GM19463 (cell line): Measurements from ENCODE around the gene POU2AF3.
A peak's percentile ranks its signal among the peaks of the same experiment; 100 is the strongest.
"Not testable (repeated sequence)": the region's sequence is repeated elsewhere in the genome, so short reads cannot be mapped to it uniquely, and the experiment has no call there.

Experiments
- ATAC-seq: cut with Tn5 transposase; IDR thresholded peaks from one replicate; pipeline ENCODE4 v1.9.1; 2021; ENCODE audit warnings: mild to moderate bottlenecking, moderate library complexity; ENCODE audit not compliant: unreplicated experiment

POU2AF3 gene

GRCh38 chr11:111299101-111300026 is 1.0 kb downstream of the POU2AF3 start:
- peak; percentile 63 for ATAC-seq

- no peak for ATAC-seq
These were observed 2.2 kb downstream of the POU2AF3 start for GRCh38 chr11:111300569-111300968.

GRCh38 chr11:111301004-111301841 is 2.9 kb downstream of the POU2AF3 start:
- no peak for ATAC-seq

GRCh38 chr11:111301842-111302118 is 3.4 kb downstream of the POU2AF3 start:
- ATAC-seq: no peak

- no peak for ATAC-seq
These were observed 4.0 kb downstream of the POU2AF3 start for GRCh38 chr11:111302298-111302697.

GRCh38 chr11:111303461-111303860 is 5.1 kb downstream of the POU2AF3 start:
- ATAC-seq: no peak

- no peak for ATAC-seq
These were observed 6.9 kb downstream of the POU2AF3 start for GRCh38 chr11:111305162-111305802.

- no peak for ATAC-seq
These were observed 7.5 kb downstream of the POU2AF3 start for GRCh38 chr11:111305876-111306275.

GRCh38 chr11:111306321-111306720 is 8.0 kb downstream of the POU2AF3 start:
- no peak for ATAC-seq

GRCh38 chr11:111307472-111308108 is 9.2 kb downstream of the POU2AF3 start:
- no peak for ATAC-seq

GRCh38 chr11:111308140-111308539 is 9.8 kb downstream of the POU2AF3 start:
- no peak for ATAC-seq

GRCh38 chr11:111309215-111309915 is 11.0 kb downstream of the POU2AF3 start:
- ATAC-seq: no peak

GRCh38 chr11:111310088-111310487 is 11.7 kb downstream of the POU2AF3 start:
- no peak for ATAC-seq

GRCh38 chr11:111310723-111311122 is 12.4 kb downstream of the POU2AF3 start:
- ATAC-seq: no peak

GRCh38 chr11:111312076-111312475 is 13.7 kb downstream of the POU2AF3 start:
- no peak for ATAC-seq

GRCh38 chr11:111319296-111319695 is 20.9 kb downstream of the POU2AF3 start:
- no peak for ATAC-seq

- not testable (repeated sequence) for ATAC-seq
These were observed 21.9 kb downstream of the POU2AF3 start for GRCh38 chr11:111320199-111320598.

- ATAC-seq: no peak
These were observed 22.6 kb downstream of the POU2AF3 start for GRCh38 chr11:111320728-111321568.

GRCh38 chr11:111322534-111322933 is 24.2 kb downstream of the POU2AF3 start:
- no peak for ATAC-seq
